ENCODE results near the gene TCEAL6. TPM values are rescaled to one million over a fixed set of nuclear protein-coding genes. Genes with fewer than 3 reads are reported as not detected.
"Not testable (repeated sequence)": the region's sequence is repeated elsewhere in the genome, so short reads cannot be mapped to it uniquely, and the experiment has no call there.

TCEAL6 gene
- total RNA-seq, 4 donors from 2014 or later, result not detected

DNA sequence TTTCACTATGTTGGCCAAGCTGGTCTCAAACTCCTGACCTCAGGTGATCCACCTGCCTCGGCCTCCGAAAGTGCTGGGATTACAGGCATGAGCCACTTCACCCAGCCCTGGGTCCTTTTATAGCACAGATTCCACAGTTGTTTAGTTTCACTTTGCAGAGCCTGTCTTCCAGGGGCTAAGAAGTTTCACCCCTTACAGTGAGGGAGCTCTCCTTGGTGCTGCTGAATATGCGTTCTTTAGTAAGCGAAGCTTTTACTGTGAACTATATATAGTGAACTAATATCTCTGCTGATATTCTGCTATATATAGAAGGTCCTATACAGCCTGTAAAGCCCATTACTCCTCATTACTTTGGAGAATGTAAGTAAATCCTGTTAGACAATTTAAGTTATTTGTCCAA, 4.2 kb downstream of the TCEAL6 start:
- no peak for DNase-seq (ENCODE audit: low spot score in 2 of 2)
- WGBS, result 67% methylated on average over 4 of the region's 4 CpGs
- no peaks in the 10 kb centered on the region for H3K36me3 ChIP-seq
- H3K4me3 ChIP-seq, result no peak overlapping the region
- peaks cover 12% of the 10 kb centered on the region for H3K27me3 ChIP-seq
- no peak overlapping the region for H3K27ac ChIP-seq
- no peaks in the 10 kb centered on the region for H3K9me3 ChIP-seq
- no peaks in the 10 kb centered on the region for H3K4me1 ChIP-seq
- TF ChIP-seq EP300 (IDR thresholded peaks at IDR 0.05), result no peak
- TF ChIP-seq, protein P1, sequence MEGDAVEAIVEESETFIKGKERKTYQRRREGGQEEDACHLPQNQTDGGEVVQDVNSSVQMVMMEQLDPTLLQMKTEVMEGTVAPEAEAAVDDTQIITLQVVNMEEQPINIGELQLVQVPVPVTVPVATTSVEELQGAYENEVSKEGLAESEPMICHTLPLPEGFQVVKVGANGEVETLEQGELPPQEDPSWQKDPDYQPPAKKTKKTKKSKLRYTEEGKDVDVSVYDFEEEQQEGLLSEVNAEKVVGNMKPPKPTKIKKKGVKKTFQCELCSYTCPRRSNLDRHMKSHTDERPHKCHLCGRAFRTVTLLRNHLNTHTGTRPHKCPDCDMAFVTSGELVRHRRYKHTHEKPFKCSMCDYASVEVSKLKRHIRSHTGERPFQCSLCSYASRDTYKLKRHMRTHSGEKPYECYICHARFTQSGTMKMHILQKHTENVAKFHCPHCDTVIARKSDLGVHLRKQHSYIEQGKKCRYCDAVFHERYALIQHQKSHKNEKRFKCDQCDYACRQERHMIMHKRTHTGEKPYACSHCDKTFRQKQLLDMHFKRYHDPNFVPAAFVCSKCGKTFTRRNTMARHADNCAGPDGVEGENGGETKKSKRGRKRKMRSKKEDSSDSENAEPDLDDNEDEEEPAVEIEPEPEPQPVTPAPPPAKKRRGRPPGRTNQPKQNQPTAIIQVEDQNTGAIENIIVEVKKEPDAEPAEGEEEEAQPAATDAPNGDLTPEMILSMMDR (IDR thresholded peaks at IDR 0.05), result no peak
- no peak for TF ChIP-seq POLR2A (IDR thresholded peaks at IDR 0.05)
- no peak for TF ChIP-seq POLR2AphosphoS5 (IDR thresholded peaks at IDR 0.05)

DNA sequence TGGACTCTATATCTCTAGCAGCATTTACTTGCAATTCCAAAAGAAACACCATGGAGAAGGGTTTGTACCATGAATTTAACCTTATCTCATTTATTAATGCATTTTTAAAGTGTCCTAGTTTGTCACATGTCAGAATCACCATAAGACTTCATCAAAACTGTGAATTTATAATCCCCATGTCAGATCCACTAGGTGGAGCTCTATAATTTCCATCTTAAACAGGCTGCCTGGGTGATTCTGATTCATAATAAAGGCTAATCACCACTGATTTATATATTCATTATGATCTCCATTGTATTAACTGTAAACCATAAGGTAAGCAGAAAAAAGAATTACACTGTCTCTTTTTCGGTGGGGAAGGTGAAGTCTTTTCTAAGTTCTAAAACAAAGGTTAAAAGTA, 12.8 kb downstream of the TCEAL6 start:
- no peak overlapping the region for H3K27ac ChIP-seq
- H3K9me3 ChIP-seq, result no peaks in the 10 kb centered on the region
- WGBS, result 52% methylated on average over 1 of the region's 1 CpG
- H3K27me3 ChIP-seq, result peaks cover 5% of the 10 kb centered on the region
- DNase-seq (ENCODE audit: low spot score in 2 of 2), result no peak
- H3K4me3 ChIP-seq, result no peak overlapping the region
- no peaks in the 10 kb centered on the region for H3K36me3 ChIP-seq
- no peak for TF ChIP-seq POLR2A (IDR thresholded peaks at IDR 0.05)
- H3K4me1 ChIP-seq, result no peaks in the 10 kb centered on the region

DNA sequence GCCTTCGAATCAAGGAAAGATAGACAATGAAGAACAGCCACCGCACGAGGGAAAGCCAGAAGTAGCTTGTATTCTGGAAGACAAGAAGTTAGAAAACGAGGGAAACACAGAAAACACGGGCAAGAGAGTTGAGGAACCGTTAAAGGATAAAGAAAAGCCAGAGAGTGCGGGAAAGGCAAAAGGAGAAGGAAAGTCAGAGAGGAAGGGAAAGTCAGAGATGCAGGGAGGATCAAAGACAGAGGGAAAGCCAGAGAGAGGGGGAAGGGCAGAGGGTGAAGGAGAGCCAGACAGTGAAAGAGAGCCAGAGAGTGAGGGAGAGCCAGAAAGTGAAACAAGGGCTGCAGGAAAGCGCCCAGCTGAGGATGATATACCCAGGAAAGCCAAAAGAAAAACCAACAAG, 15.4 kb downstream of the TCEAL6 start:
- peaks cover 5% of the 10 kb centered on the region for H3K27me3 ChIP-seq
- no peaks in the 10 kb centered on the region for H3K4me1 ChIP-seq
- TF ChIP-seq EP300 (IDR thresholded peaks at IDR 0.05), result no peak
- TF ChIP-seq POLR2AphosphoS5 (IDR thresholded peaks at IDR 0.05), result no peak
- no peak for DNase-seq (ENCODE audit: low spot score in 2 of 2)
- no peaks in the 10 kb centered on the region for H3K36me3 ChIP-seq
- no peak overlapping the region for H3K27ac ChIP-seq
- H3K9me3 ChIP-seq, result no peaks in the 10 kb centered on the region
- no peak overlapping the region for H3K4me3 ChIP-seq
- 32% methylated on average over 8 of the region's 8 CpGs for WGBS

DNA sequence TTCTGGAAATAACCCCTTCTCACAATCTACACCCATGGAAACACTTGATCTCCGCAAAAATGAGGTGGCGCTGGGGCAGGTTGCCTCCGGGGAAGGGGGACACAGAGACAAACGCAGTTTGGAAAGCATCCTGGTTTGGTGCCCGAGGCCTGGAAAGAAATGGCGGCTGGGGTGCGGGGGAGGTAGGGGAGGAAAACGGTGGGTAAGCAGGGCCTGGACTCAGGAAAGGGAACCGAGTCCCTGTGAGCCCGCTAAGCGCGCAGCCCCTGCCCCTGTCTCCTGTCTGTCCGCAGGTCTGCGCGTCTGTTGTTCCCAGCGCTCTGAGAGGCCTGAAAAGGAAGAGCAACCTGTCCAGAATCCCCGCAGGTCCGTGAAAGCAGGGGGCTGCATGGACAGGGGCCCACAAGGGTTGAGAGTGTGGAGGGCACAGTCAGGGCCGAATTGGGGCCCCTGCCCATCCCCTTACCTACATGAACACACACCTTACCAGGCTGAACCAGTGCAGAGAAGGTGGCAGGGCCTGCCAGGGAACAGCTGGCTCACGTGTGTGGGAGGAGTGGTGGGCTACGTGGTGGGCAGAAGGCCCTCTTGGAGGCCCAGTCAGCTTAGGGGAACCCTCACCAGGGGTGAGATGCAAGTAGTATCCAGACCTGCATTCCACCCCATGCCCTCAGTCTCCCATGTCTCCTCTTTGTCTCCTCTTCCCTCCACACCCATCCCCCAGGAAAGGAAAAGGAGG, 16.0 kb downstream of the TCEAL6 start:
- peak overlapping the region; percentile 12 for H3K4me3 ChIP-seq
- H3K9me3 ChIP-seq; H3K4me1 ChIP-seq; H3K36me3 ChIP-seq; H3K27ac ChIP-seq; H3K27me3 ChIP-seq; DNase-seq (ENCODE audit: low spot score in 2 of 2): not testable (repeated sequence)
- 30% methylated on average over 19 of the region's 21 CpGs for WGBS

DNA sequence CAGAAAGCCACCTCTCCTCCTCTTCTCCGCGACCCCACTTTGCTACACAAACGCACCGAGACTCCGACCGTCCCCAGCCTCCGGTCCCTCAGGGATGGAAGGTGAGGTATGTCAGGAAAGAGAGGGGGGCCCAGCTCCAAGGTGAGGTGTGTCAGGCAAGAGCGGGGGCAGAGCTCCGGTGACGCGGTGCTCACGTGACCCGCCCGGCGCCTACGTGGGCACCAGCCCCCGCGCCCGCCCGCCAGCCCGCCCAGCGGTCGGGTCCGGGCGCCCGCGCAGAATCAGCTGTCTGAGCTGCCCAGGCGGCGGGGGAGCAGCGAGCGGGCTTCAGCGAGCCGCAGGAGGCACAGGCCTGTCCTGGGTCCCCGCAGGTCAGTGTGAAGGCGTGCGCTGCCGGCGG, 16.8 kb downstream of the TCEAL6 start, which contains the start of gene TCEAL2:
TCEAL2 (plus strand) TSS at position 244 of the 400 bp plus-strand sequence. CDS start 1,152 bp downstream, outside the sequence.
- H3K27ac ChIP-seq; H3K27me3 ChIP-seq; H3K9me3 ChIP-seq; H3K4me1 ChIP-seq; DNase-seq (ENCODE audit: low spot score in 2 of 2); H3K36me3 ChIP-seq: not testable (repeated sequence)
- peak within 1 kb of the TSS; percentile 12 for H3K4me3 ChIP-seq
- 27% methylated on average over 9 of the region's 38 CpGs for WGBS

DNA sequence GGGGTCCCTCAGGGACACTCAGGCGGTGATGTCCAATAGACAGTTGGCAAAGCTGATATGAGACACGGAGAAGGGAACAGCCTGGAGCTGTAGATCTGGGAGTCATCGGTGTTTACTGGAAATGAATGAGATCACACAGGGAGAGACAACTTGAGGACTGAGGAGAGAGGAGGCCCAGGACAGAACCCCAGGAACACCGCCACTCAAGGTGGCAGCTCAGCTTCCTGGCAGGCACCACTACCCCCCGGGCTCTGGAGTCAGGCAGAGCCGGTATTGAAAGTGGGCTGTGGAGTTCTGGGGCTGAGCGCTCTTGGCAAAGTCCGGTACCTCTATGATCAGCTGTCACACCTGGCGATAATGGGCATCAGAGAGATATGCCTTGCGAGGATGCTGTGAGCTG, 17.3 kb downstream of the TCEAL6 start:
- H3K36me3 ChIP-seq; H3K27me3 ChIP-seq; H3K9me3 ChIP-seq; H3K4me1 ChIP-seq; H3K27ac ChIP-seq; DNase-seq (ENCODE audit: low spot score in 2 of 2): not testable (repeated sequence)
- H3K4me3 ChIP-seq, result peak overlapping the region; percentile 12
- WGBS, result 36% methylated on average over 6 of the region's 10 CpGs

DNA sequence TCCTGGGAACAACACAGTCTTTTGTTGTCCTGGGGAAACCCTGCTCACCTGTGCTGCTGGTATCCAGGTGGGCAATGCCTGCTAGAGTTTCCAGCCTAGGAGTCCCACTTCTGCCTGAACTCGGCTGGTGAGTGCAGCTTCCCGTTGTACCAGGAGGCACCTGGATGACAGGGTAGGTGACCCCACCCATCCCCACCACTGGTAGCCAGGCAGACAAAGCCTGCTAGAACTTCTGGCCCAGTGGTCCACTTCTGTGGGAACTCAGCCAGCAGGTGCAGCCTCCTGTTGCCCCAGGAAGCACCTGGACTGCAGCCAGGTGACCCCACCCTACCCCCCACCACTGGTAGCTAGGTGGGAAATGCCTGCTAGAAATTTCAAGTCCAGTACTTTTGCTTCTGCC, 26.5 kb downstream of the TCEAL6 start:
- no peaks in the 10 kb centered on the region for H3K9me3 ChIP-seq
- WGBS, result 87% methylated on average over 2 of the region's 2 CpGs
- no peak overlapping the region for H3K4me3 ChIP-seq
- H3K4me1 ChIP-seq, result no peaks in the 10 kb centered on the region
- H3K36me3 ChIP-seq, result no peaks in the 10 kb centered on the region
- no peaks in the 10 kb centered on the region for H3K27me3 ChIP-seq
- DNase-seq (ENCODE audit: low spot score in 2 of 2), result no peak
- TF ChIP-seq POLR2AphosphoS5 (IDR thresholded peaks at IDR 0.05), result no peak
- no peak for TF ChIP-seq EP300 (IDR thresholded peaks at IDR 0.05)
- TF ChIP-seq POLR2A (IDR thresholded peaks at IDR 0.05), result no peak
- TF ChIP-seq, protein P1 (IDR thresholded peaks at IDR 0.05), result no peak
- no peak overlapping the region for H3K27ac ChIP-seq

DNA sequence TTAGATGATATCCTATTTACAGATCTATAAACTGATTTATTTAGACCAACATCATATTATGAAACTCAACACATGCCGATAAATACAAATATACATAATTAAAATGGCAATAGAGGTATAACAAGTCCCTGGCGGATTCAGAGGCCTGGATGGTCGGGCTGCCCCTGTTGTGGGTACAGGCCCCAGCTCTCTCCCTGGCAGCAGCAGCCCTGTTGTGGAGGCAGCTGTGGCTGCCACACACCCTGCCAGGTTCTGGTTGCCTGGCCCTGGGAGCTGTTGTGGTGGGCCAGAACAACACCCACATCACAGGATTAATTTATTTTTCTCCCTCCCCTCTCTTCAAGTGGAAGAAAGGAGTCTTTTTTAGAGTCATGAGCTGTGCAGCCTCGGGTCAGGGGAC, 28.9 kb downstream of the TCEAL6 start:
- DNase-seq (ENCODE audit: low spot score in 2 of 2), result no peak
- WGBS, result 70% methylated on average over 4 of the region's 4 CpGs
- H3K4me3 ChIP-seq, result no peak overlapping the region
- H3K9me3 ChIP-seq, result no peaks in the 10 kb centered on the region
- H3K27me3 ChIP-seq, result no peaks in the 10 kb centered on the region
- no peaks in the 10 kb centered on the region for H3K4me1 ChIP-seq
- H3K27ac ChIP-seq, result no peak overlapping the region
- no peaks in the 10 kb centered on the region for H3K36me3 ChIP-seq
- TF ChIP-seq EP300 (IDR thresholded peaks at IDR 0.05) (no peak), POLR2AphosphoS5 (IDR thresholded peaks at IDR 0.05) (no peak), POLR2A (IDR thresholded peaks at IDR 0.05) (no peak)
- TF ChIP-seq, protein P1 (IDR thresholded peaks at IDR 0.05), result no peak
